ENCODE data around the gene RING1.

- TF ChIP-seq RAD21 (IDR thresholded peaks at IDR 0.05; ENCODE audit: low read depth) (no peak), MAX (IDR thresholded peaks at IDR 0.05) (no peak)
Observed at GRCh38 chr6:33166363-33166762, 41.9 kb upstream of the RING1 start.

Measured in Ishikawa (cell line).